ENCODE results near the gene KCNA3. TPM values are rescaled to one million over a fixed set of nuclear protein-coding genes. Genes with fewer than 3 reads are reported as not detected.
"Not testable (repeated sequence)": the region's sequence is repeated elsewhere in the genome, so short reads cannot be mapped to it uniquely, and the experiment has no call there.

KCNA3 gene
- polyA plus RNA-seq, 4 donors, result 0.08 to 0.24 (median 0.22) TPM; not detected in 1

- no peak for DNase-seq (ENCODE audit: low read depth in 4 of 4, low spot score in 3 of 4)
Observed at GRCh38 chr1:110680036-110680735, 5.4 kb upstream of the KCNA3 start.

GRCh38 chr1:110677526-110677925 lies 2.8 kb upstream of the KCNA3 start:
- no peak for DNase-seq (ENCODE audit: low read depth in 4 of 4, low spot score in 3 of 4)

- no peak for DNase-seq (ENCODE audit: low read depth in 4 of 4, low spot score in 3 of 4)
Observed at GRCh38 chr1:110676970-110677369, 2.2 kb upstream of the KCNA3 start.

GRCh38 chr1:110675060-110675791 lies 486 bp upstream of the KCNA3 start:
- no peak for DNase-seq (ENCODE audit: low read depth in 4 of 4, low spot score in 3 of 4)

- no peak for DNase-seq (ENCODE audit: low read depth in 4 of 4, low spot score in 3 of 4)
Observed at GRCh38 chr1:110673805-110674336, 869 bp downstream of the KCNA3 start.

GRCh38 chr1:110673197-110673701 lies 1.5 kb downstream of the KCNA3 start:
- DNase-seq (ENCODE audit: low read depth in 4 of 4, low spot score in 3 of 4), result no peak

- DNase-seq (ENCODE audit: low read depth in 4 of 4, low spot score in 3 of 4), result no peak
Observed at GRCh38 chr1:110672753-110673108, 2.0 kb downstream of the KCNA3 start.

GRCh38 chr1:110672001-110672752 lies 2.6 kb downstream of the KCNA3 start:
- DNase-seq (ENCODE audit: low read depth in 4 of 4, low spot score in 3 of 4), result no peak

- no peak for DNase-seq (ENCODE audit: low read depth in 4 of 4, low spot score in 3 of 4)
Observed at GRCh38 chr1:110671361-110671760, 3.4 kb downstream of the KCNA3 start.

GRCh38 chr1:110668549-110668948 lies 6.2 kb downstream of the KCNA3 start:
- no peak for DNase-seq (ENCODE audit: low read depth in 4 of 4, low spot score in 3 of 4)

- DNase-seq (ENCODE audit: low read depth in 4 of 4, low spot score in 3 of 4), result no peak
Observed at GRCh38 chr1:110667776-110668175, 7.0 kb downstream of the KCNA3 start.

GRCh38 chr1:110663241-110663640 lies 11.5 kb downstream of the KCNA3 start:
- no peak for DNase-seq (ENCODE audit: low read depth in 4 of 4, low spot score in 3 of 4)

- not testable (repeated sequence) for DNase-seq (ENCODE audit: low read depth in 4 of 4, low spot score in 3 of 4)
Observed at GRCh38 chr1:110659559-110659958, 15.2 kb downstream of the KCNA3 start.

- no peak for DNase-seq (ENCODE audit: low read depth in 4 of 4, low spot score in 3 of 4)
Observed at GRCh38 chr1:110657351-110657750, 17.4 kb downstream of the KCNA3 start.

- no peak for DNase-seq (ENCODE audit: low read depth in 4 of 4, low spot score in 3 of 4)
Observed at GRCh38 chr1:110650609-110651008, 24.1 kb downstream of the KCNA3 start.

- no peak for DNase-seq (ENCODE audit: low read depth in 4 of 4, low spot score in 3 of 4)
Observed at GRCh38 chr1:110648417-110648816, 26.3 kb downstream of the KCNA3 start.

GRCh38 chr1:110647254-110647891 lies 27.4 kb downstream of the KCNA3 start:
- DNase-seq (ENCODE audit: low read depth in 4 of 4, low spot score in 3 of 4), result no peak

GRCh38 chr1:110645821-110646735 lies 28.7 kb downstream of the KCNA3 start:
- no peak for DNase-seq (ENCODE audit: low read depth in 4 of 4, low spot score in 3 of 4)

GRCh38 chr1:110645211-110645610 lies 29.5 kb downstream of the KCNA3 start:
- DNase-seq (ENCODE audit: low read depth in 4 of 4, low spot score in 3 of 4), result peak in 1 of 4 donors; percentile 33
